GM12878 (cell line): Measurements from ENCODE around the gene HPSE2. TPM values are rescaled to one million over a fixed set of nuclear protein-coding genes. Genes with fewer than 3 reads are reported as not detected.

ENCODE experiments used
- ATAC-seq: fragments of 200-7000 bp; cut with Tn5 transposase; 3 replicates; pipeline ENCODE4 v1.9.1; 2020; ENCODE audit warnings: mild to moderate bottlenecking, moderate library complexity
- BruUV-seq: library from RNA; stranded (reverse); fragments of 400-500 nt; replicated peaks from 2 replicates; lab custom pipeline; 2021; lab: Mats Ljungman, UMichigan
- CTCF ChIA-PET: fragments of 300-600 bp; sonication (Branson Sonifier 250); formaldehyde crosslinking; extraction: SDS; loops from one replicate; lab custom pipeline; 2021; ENCODE audit warnings: inconsistent platforms; lab: Yijun Ruan, JAX
- POLR2A ChIA-PET: fragments of 350-600 bp; formaldehyde crosslinking; extraction: SDS; loops from one replicate; lab custom pipeline; 2021; ENCODE audit warnings: inconsistent platforms; lab: Charles Lee
- RAD21 ChIA-PET: fragments of 300-600 bp; sonication (Branson Sonifier 250); formaldehyde crosslinking; loops from one replicate; lab custom pipeline; 2023; ENCODE audit warnings: antibody characterized with exemption; ENCODE audit not compliant: unreplicated experiment; lab: Charles Lee
- SMC1A ChIA-PET: fragments of 300-600 bp; sonication (Branson Sonifier 250); formaldehyde crosslinking; loops from one replicate; lab custom pipeline; 2023; ENCODE audit not compliant: unreplicated experiment, uncharacterized antibody; lab: Charles Lee
- DNase-seq: peaks from one replicate; pipeline ENCODE4 v3.0.0-alpha.2; 2011; ENCODE audit warnings: low read depth, low spot score
- FAIRE-seq: peaks from 3 replicates; lab custom pipeline; 2011; peaks lifted over from hg19 to GRCh38; lab: Jason Lieb, UNC
- H2AFZ ChIP-seq: 2 replicates; pipeline ENCODE4 v1.6.0; 2011; ENCODE audit warnings: low read depth, low read length, control low read depth; ENCODE audit not compliant: control insufficient read depth
- H3K27ac ChIP-seq: 2 replicates; pipeline ENCODE4 v1.5.1; 2011; ENCODE audit warnings: control low read depth; ENCODE audit not compliant: control insufficient read depth, insufficient read depth
- H3K27me3 ChIP-seq, 2 experiments: replicated peaks in 1 of 2; 2 replicates each; pipeline versions ENCODE4 v1.6.0 to v1.6.1; 2011; ENCODE audit warnings: low read length in 1 of 2; ENCODE audit not compliant: control insufficient read depth in 2 of 2, insufficient read depth in 2 of 2
- H3K36me3 ChIP-seq, 2 experiments: 2 replicates each; pipeline ENCODE4 v1.5.1; 2011; ENCODE audit warnings: low read length in 1 of 2; ENCODE audit not compliant: control insufficient read depth in 2 of 2, insufficient read depth in 2 of 2
- H3K4me1 ChIP-seq: 2 replicates; pipeline ENCODE4 v1.6.1; 2011; ENCODE audit warnings: mild to moderate bottlenecking, low read length, moderate library complexity, mixed read lengths; ENCODE audit not compliant: control insufficient read depth, insufficient read depth
- H3K4me2 ChIP-seq: 2 replicates; pipeline ENCODE4 v1.6.0; 2011; ENCODE audit warnings: control low read depth; ENCODE audit not compliant: control insufficient read depth, insufficient read depth
- H3K4me3 ChIP-seq: fragments of 200-600 bp; sonication (generic); 2 replicates; pipeline ENCODE4 v1.5.1; 2016
- H3K79me2 ChIP-seq: 2 replicates; pipeline ENCODE4 v1.6.0; 2011; ENCODE audit warnings: low read length; ENCODE audit not compliant: control insufficient read depth, insufficient read depth
- H3K9ac ChIP-seq: 2 replicates; pipeline ENCODE4 v1.8.0; 2011; ENCODE audit warnings: low read length, control low read depth, mixed read lengths; ENCODE audit not compliant: control insufficient read depth, insufficient read depth
- H3K9me3 ChIP-seq: replicated peaks from 3 replicates; pipeline ENCODE4 v1.5.1; 2011; ENCODE audit warnings: mild to moderate bottlenecking, low read length; ENCODE audit not compliant: control insufficient read depth, insufficient read depth
- H4K20me1 ChIP-seq: 2 replicates; pipeline ENCODE4 v1.6.0; 2011; ENCODE audit not compliant: control insufficient read depth, insufficient read depth
- ASH2L ChIP-seq: fragments of 300-600, 200-600 bp; sonication (generic); IDR thresholded peaks from 2 replicates; pipeline ENCODE4 v1.6.1; 2017; ENCODE audit warnings: low read depth, mild to moderate bottlenecking, borderline replicate concordance
- ATF3 ChIP-seq: IDR thresholded peaks from 2 replicates; pipeline ENCODE4 v1.6.1; 2011; ENCODE audit warnings: low read depth, mild to moderate bottlenecking, low read length, moderate library complexity, borderline replicate concordance; ENCODE audit errors: extremely low read depth
- CBX5 ChIP-seq: sonication (generic); IDR thresholded peaks from 2 replicates; pipeline ENCODE4 v1.6.1; 2016; ENCODE audit warnings: low read depth, moderate library complexity, mild to moderate bottlenecking, inconsistent platforms
- EP300 ChIP-seq, 2 experiments: fragments of 150-350 bp in 1 of 2; IDR thresholded peaks; 2 replicates each; pipeline ENCODE4 v1.6.1; 2011 to 2012; ENCODE audit warnings: low read depth in 2 of 2, low read length in 2 of 2, borderline replicate concordance in 1 of 2, improper control_type of control experiment in 1 of 2, inconsistent platforms in 1 of 2; ENCODE audit not compliant: control insufficient read depth in 1 of 2
- GABPA ChIP-seq: IDR thresholded peaks from 2 replicates; pipeline ENCODE4 v1.6.1; 2014; ENCODE audit warnings: antibody characterized with exemption, low read depth, mild to moderate bottlenecking, inconsistent platforms
- MEF2A ChIP-seq: IDR thresholded peaks from 2 replicates; pipeline ENCODE4 v1.6.1; 2011; ENCODE audit warnings: low read depth, mild to moderate bottlenecking, low read length, moderate library complexity; ENCODE audit not compliant: insufficient read depth
- NFIC ChIP-seq: IDR thresholded peaks from 2 replicates; pipeline ENCODE4 v1.6.1; 2012; ENCODE audit warnings: low read depth, mild to moderate bottlenecking, inconsistent platforms, low read length, moderate library complexity
- NR2C2 ChIP-seq: IDR thresholded peaks from 2 replicates; pipeline ENCODE4 v1.6.1; 2011; ENCODE audit warnings: borderline replicate concordance, low read depth; ENCODE audit not compliant: control insufficient read depth, insufficient read length
- TAF1 ChIP-seq: IDR thresholded peaks from 2 replicates; pipeline ENCODE4 v1.6.1; 2011; ENCODE audit warnings: mild to moderate bottlenecking, low read depth, low read length, borderline replicate concordance
- TCF3 ChIP-seq: IDR thresholded peaks from 2 replicates; pipeline ENCODE4 v1.6.1; 2012; ENCODE audit warnings: low read depth, mild to moderate bottlenecking, low read length, borderline replicate concordance; ENCODE audit not compliant: insufficient read depth
- ZNF217 ChIP-seq: fragments of 450-650 bp; IDR thresholded peaks from 2 replicates; pipeline ENCODE4 v1.6.1; 2017; ENCODE audit warnings: antibody characterized with exemption, mild to moderate bottlenecking
- ZNF622 ChIP-seq: fragments of 450-650 bp; IDR thresholded peaks from 2 replicates; pipeline ENCODE4 v1.6.1; 2017; ENCODE audit warnings: mild to moderate bottlenecking, inconsistent platforms
- WGBS: methylation state at CpG from one replicate; pipeline ENCODE4 v1.1.6; 2016; ENCODE audit warnings: low lambda C conversion rate; ENCODE audit not compliant: insufficient replicate concordance, insufficient coverage; ENCODE audit errors: missing lambda C conversion rate; 5-methylcytosine and 5-hydroxymethylcytosine counted together
- in situ Hi-C: fragments of 300-500 bp; cut with MboI; formaldehyde crosslinking; loops from 9 replicates; pipeline ENCODE4 v1.14.3; 2018; ENCODE audit warnings: mixed read lengths
- intact Hi-C: fragments of 100-400 bp; cut with micrococcal nuclease; formaldehyde crosslinking; loops from one replicate; pipeline ENCODE4 v1.14.2; 2022; ENCODE audit not compliant: unreplicated experiment
- polyA plus RNA-seq, 11 experiments: library from polyadenylated mRNA; depleted of rRNA in 4 of 11; unstranded in 6 of 11; stranded (reverse) in 5 of 11; fragments of >200 nt; fragmentation: Nextera tagmentation in 4 of 11; fragmentation: Illumina TruSeq in 1 of 11; extraction: Ambion mirVana in 4 of 11; extraction: Trizol in 1 of 11; gene quantifications; 1 replicate in 1 of 11; 2 replicates in 10 of 11; pipeline versions ENCODE4 v1.2.1 to v1.2.3, GENCODE V29; 2011 to 2016; ENCODE audit warnings: inconsistent platforms in 2 of 11, missing spikeins in 2 of 11, low read depth in 1 of 11
- total RNA-seq, 4 experiments: library from RNA; depleted of rRNA in 3 of 4; stranded (reverse); fragments of >200 nt in 3 of 4; fragmentation: Illumina TruSeq in 1 of 4; extraction: Trizol in 1 of 4; gene quantifications; 2 replicates each; pipeline versions ENCODE4 v1.2.1 to v1.2.3, GENCODE V29; 2013 to 2021
- TF ChIP-seq, protein P1 (sequence below): fragments of 450-650 bp; IDR thresholded peaks from 2 replicates; pipeline ENCODE4 v1.6.1; 2017; ENCODE audit warnings: mild to moderate bottlenecking, moderate library complexity

The HPSE2 gene
- total and polyA plus RNA-seq, 10 of the 15 experiments (the other 5 are each of a cell fraction or from before 2014, with no cell fraction given) = 0.06 TPM; not detected in 9

DNA sequence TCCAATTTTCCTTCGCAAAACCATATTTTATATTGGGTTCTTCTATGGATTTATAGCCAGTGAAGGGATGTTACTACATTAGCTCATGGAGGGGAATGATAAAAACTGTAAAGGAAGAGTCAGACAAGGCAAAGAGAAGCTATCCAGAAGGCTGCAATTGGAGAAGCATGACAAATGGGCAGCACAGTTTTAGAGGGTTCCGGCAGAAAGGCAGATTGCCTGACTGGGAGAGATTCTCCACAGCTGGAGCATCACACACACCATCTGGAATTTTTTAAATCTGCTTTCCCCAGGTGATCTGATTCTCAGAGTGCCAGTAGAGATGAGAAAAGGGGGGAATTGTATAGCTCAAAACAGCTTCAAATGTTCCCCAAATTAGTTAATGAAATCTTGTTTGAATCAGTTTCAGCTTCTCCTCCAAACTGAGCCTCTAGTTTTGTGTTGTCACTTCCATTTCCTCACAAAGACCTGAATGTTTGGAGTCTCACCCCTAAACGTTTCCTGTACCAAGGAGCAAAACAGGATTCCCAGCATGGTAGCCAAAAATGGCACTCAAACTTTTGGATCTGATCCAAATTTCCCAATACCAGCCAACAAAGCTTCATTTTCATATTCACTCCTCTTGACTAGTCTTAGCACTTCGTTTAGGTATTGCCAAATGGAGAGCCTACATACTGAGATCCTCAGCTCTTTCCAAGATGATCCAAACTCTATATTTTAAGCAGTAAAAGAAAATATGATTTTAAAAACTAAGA, 177.5 kb downstream of the HPSE2 start:
- Histone ChIP-seq H3K4me2 (no peak overlapping the region), H3K79me2 (no peaks in the 10 kb centered on the region), H3K9me3 (no peaks in the 10 kb centered on the region), H3K27me3 (no peaks in the 10 kb centered on the region), H3K9ac (no peak overlapping the region), H3K4me3 (no peak overlapping the region), H4K20me1 (no peaks in the 10 kb centered on the region)
- WGBS = 42% methylated on average over 4 of the region's 4 CpGs
- ChIA-PET CTCF (interaction anchor here (1.2 to 1.4 kb wide), 2 partner anchors 11 to 15 kb away, joined by 3 to 5 read pairs; no protein-coding TSS in a partner anchor), SMC1A (no interaction called here), POLR2A (no interaction called here), RAD21 (no interaction called here)
- DNase-seq (no peak), FAIRE-seq (no peak), ATAC-seq (no peak)
- BruUV-seq = no TSS peak
- in situ Hi-C loops = no loop called here
- TF ChIP-seq MEF2A = no peak
- TF ChIP-seq ASH2L = no peak
- TF ChIP-seq EP300 (IDR thresholded peaks at IDR 0.05; ENCODE audit: borderline replicate concordance in 1 of 2, control insufficient read depth in 1 of 2, low read depth in 2 of 2, low read length in 2 of 2) = no peak
- TF ChIP-seq, all 136 proteins: peak for 0
- intact Hi-C loops = no loop called here
- H2AFZ ChIP-seq = no peak overlapping the region
- H3K4me1 ChIP-seq = no peaks in the 10 kb centered on the region
- no peaks in the 10 kb centered on the region for H3K36me3 ChIP-seq
- H3K27ac ChIP-seq = no peak overlapping the region

DNA sequence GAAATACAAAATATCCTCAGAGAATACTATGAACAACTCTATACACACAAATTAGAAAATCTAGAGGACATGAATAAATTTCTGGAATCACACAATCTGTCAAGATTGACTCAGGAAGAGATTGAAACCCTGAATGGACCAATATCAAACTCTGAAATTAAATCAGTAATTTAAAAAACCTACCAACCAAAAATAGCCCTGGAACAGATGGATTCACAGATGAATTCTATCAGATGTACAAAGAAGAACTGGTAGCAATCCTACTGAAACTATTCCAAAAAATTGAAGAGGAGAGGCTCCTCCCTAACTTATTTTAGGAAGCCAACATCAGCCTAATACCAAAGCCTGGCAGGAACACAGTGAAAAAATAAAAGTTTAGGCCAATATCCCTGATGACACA, 190.0 kb downstream of the HPSE2 start:
- FAIRE-seq (no peak), ATAC-seq (no peak), DNase-seq (no peak)
- H3K9me3 ChIP-seq = no peaks in the 10 kb centered on the region; the same call in 2 of the 3 replicates
- ChIA-PET CTCF (no interaction called here), POLR2A (no interaction called here), SMC1A (no interaction called here), RAD21 (no interaction called here)
- no peaks in the 10 kb centered on the region for H3K36me3 ChIP-seq
- intact Hi-C loops = no loop called here
- no peak overlapping the region for H3K4me3 ChIP-seq
- no peak overlapping the region for H3K4me2 ChIP-seq
- H3K79me2 ChIP-seq = no peaks in the 10 kb centered on the region
- no peak overlapping the region for H3K9ac ChIP-seq
- no peaks in the 10 kb centered on the region for H3K4me1 ChIP-seq
- H2AFZ ChIP-seq = no peak overlapping the region
- no peaks in the 10 kb centered on the region for H4K20me1 ChIP-seq
- H3K27me3 ChIP-seq = no peaks in the 10 kb centered on the region
- BruUV-seq = no TSS peak
- H3K27ac ChIP-seq = no peak overlapping the region
- in situ Hi-C loops = loop anchor here (10.0 kb wide), 1 partner anchor 581 kb away; no protein-coding TSS in a partner anchor
- no peak for TF ChIP-seq CBX5
- no peak for TF ChIP-seq TAF1
- TF ChIP-seq, protein P1, sequence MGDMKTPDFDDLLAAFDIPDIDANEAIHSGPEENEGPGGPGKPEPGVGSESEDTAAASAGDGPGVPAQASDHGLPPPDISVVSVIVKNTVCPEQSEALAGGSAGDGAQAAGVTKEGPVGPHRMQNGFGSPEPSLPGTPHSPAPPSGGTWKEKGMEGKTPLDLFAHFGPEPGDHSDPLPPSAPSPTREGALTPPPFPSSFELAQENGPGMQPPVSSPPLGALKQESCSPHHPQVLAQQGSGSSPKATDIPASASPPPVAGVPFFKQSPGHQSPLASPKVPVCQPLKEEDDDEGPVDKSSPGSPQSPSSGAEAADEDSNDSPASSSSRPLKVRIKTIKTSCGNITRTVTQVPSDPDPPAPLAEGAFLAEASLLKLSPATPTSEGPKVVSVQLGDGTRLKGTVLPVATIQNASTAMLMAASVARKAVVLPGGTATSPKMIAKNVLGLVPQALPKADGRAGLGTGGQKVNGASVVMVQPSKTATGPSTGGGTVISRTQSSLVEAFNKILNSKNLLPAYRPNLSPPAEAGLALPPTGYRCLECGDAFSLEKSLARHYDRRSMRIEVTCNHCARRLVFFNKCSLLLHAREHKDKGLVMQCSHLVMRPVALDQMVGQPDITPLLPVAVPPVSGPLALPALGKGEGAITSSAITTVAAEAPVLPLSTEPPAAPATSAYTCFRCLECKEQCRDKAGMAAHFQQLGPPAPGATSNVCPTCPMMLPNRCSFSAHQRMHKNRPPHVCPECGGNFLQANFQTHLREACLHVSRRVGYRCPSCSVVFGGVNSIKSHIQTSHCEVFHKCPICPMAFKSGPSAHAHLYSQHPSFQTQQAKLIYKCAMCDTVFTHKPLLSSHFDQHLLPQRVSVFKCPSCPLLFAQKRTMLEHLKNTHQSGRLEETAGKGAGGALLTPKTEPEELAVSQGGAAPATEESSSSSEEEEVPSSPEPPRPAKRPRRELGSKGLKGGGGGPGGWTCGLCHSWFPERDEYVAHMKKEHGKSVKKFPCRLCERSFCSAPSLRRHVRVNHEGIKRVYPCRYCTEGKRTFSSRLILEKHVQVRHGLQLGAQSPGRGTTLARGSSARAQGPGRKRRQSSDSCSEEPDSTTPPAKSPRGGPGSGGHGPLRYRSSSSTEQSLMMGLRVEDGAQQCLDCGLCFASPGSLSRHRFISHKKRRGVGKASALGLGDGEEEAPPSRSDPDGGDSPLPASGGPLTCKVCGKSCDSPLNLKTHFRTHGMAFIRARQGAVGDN = no peak
- no peak for TF ChIP-seq NFIC
- no peak for TF ChIP-seq ZNF217
- TF ChIP-seq ZNF622 = no peak
- TF ChIP-seq TCF3 = no peak
- no peak for TF ChIP-seq GABPA
- no peak for TF ChIP-seq ATF3
- TF ChIP-seq NR2C2 = no peak
